Activated CD8-positive, alpha-beta memory T cell treated with anti-CD3 and anti-CD28 coated beads, Interleukin-2, amount 50 U/mL, for 24 hours (primary cell): Measurements from ENCODE around the gene SLC35E1.
"Not testable (repeated sequence)": the region's sequence is repeated elsewhere in the genome, so short reads cannot be mapped to it uniquely, and the experiment has no call there.

Source experiments
- DNase-seq: peaks from one replicate; pipeline ENCODE4 v3.0.0-alpha.2; 2020; ENCODE audit errors: extremely low read depth

The SLC35E1 gene

GRCh38 chr19:16544473-16545231 lies 27.6 kb downstream of the SLC35E1 start:
- no peak for DNase-seq

- not testable (repeated sequence) for DNase-seq
Observed at GRCh38 chr19:16543734-16544133, 28.5 kb downstream of the SLC35E1 start.

GRCh38 chr19:16542910-16543472 lies 29.2 kb downstream of the SLC35E1 start:
- DNase-seq, result no peak

GRCh38 chr19:16542045-16542909 lies 29.9 kb downstream of the SLC35E1 start, which contains the start of gene CHERP:
TSS of gene CHERP (minus strand) at chr19:16542437. CDS start at chr19:16542378, 59 bp downstream.
- peak; percentile 82 for DNase-seq

GRCh38 chr19:16541526-16542044 lies 30.6 kb downstream of the SLC35E1 start:
- no peak for DNase-seq

GRCh38 chr19:16540948-16541347 lies 31.3 kb downstream of the SLC35E1 start:
- no peak for DNase-seq

- no peak for DNase-seq
Observed at GRCh38 chr19:16537111-16537510, 35.1 kb downstream of the SLC35E1 start.

- no peak for DNase-seq
Observed at GRCh38 chr19:16536130-16536529, 36.1 kb downstream of the SLC35E1 start.

GRCh38 chr19:16535381-16535780 lies 36.8 kb downstream of the SLC35E1 start:
- DNase-seq, result no peak

- DNase-seq, result no peak
Observed at GRCh38 chr19:16532440-16533234, 39.6 kb downstream of the SLC35E1 start.

- DNase-seq, result no peak
Observed at GRCh38 chr19:16531380-16531669, 40.9 kb downstream of the SLC35E1 start.

GRCh38 chr19:16530540-16531379 lies 41.5 kb downstream of the SLC35E1 start:
- no peak for DNase-seq

- DNase-seq, result no peak
Observed at GRCh38 chr19:16529466-16530144, 42.6 kb downstream of the SLC35E1 start.

GRCh38 chr19:16527971-16528521 lies 44.2 kb downstream of the SLC35E1 start:
- no peak for DNase-seq

- no peak for DNase-seq
Observed at GRCh38 chr19:16527334-16527935, 44.8 kb downstream of the SLC35E1 start.

GRCh38 chr19:16525751-16526481 lies 46.3 kb downstream of the SLC35E1 start:
- no peak for DNase-seq

GRCh38 chr19:16524991-16525734 lies 47.1 kb downstream of the SLC35E1 start:
- no peak for DNase-seq
